HG03354 (cell line): Measurements from ENCODE around the gene MYBPC3.

Experiments used
- ATAC-seq: cut with Tn5 transposase; IDR thresholded peaks from one replicate; pipeline ENCODE4 v1.9.1; 2021; ENCODE audit warnings: mild to moderate bottlenecking; ENCODE audit not compliant: unreplicated experiment, poor library complexity, severe bottlenecking

The MYBPC3 gene

GRCh38 chr11:47285969-47286770, 66.3 kb downstream of the MYBPC3 start:
- ATAC-seq, result no peak

GRCh38 chr11:47284151-47284550, 68.4 kb downstream of the MYBPC3 start:
- no peak for ATAC-seq

- ATAC-seq, result no peak
Measured at GRCh38 chr11:47282462-47282861, 70.0 kb downstream of the MYBPC3 start.
